GM23338 (cell line): ENCODE results near the gene BCL11B. TPM values are rescaled to one million over a fixed set of nuclear protein-coding genes. Genes with fewer than 3 reads are reported as not detected.

Experiments used
- ATAC-seq: fragments of 200-7000 bp; cut with Tn5 transposase; 3 replicates; pipeline ENCODE4 v1.9.1; 2020
- DNase-seq: peaks from one replicate; pipeline ENCODE4 v3.0.0-alpha.2; 2015; ENCODE audit warnings: low spot score
- H2AFZ ChIP-seq: fragments of 200-600 bp; sonication (generic); 2 replicates; pipeline ENCODE4 v1.8.0; 2016; ENCODE audit warnings: antibody characterized with exemption, mild to moderate bottlenecking, moderate library complexity
- H3F3A ChIP-seq: fragments of 200-600 bp; sonication (generic); replicated peaks from 2 replicates; pipeline ENCODE4 v1.8.0; 2017; ENCODE audit warnings: antibody characterized with exemption, mixed run types, low read depth
- H3K27ac ChIP-seq: fragments of 200-600 bp; sonication (generic); 2 replicates; pipeline ENCODE4 v1.6.1; 2016; ENCODE audit warnings: low read depth
- H3K27me3 ChIP-seq: fragments of 200-600 bp; sonication (generic); 2 replicates; pipeline ENCODE4 v1.8.0; 2016; ENCODE audit warnings: mild to moderate bottlenecking, mixed run types, moderate library complexity; ENCODE audit not compliant: insufficient read depth
- H3K36me3 ChIP-seq: fragments of 200-600 bp; sonication (generic); 2 replicates; pipeline ENCODE4 v1.8.0; 2016; ENCODE audit warnings: mild to moderate bottlenecking; ENCODE audit not compliant: insufficient read depth
- H3K4me1 ChIP-seq: fragments of 200-600 bp; sonication (generic); 2 replicates; pipeline ENCODE4 v1.8.0; 2016; ENCODE audit warnings: mild to moderate bottlenecking, moderate library complexity; ENCODE audit not compliant: insufficient read depth
- H3K4me2 ChIP-seq: fragments of 200-600 bp; sonication (generic); 2 replicates; pipeline ENCODE4 v1.7.1; 2017; ENCODE audit warnings: mixed run types
- H3K4me3 ChIP-seq: fragments of 200-600 bp; sonication (generic); 2 replicates; pipeline ENCODE4 v1.6.1; 2016; ENCODE audit warnings: mixed run types
- H3K79me2 ChIP-seq: fragments of 200-600 bp; sonication (generic); replicated peaks from 2 replicates; pipeline ENCODE4 v1.8.0; 2017; ENCODE audit warnings: mild to moderate bottlenecking; ENCODE audit not compliant: insufficient read depth
- H3K9me2 ChIP-seq: fragments of 200-600 bp; sonication (generic); 2 replicates; pipeline ENCODE4 v1.8.0; 2017; ENCODE audit not compliant: insufficient read depth
- H4K20me1 ChIP-seq: fragments of 200-600 bp; sonication (generic); replicated peaks from 2 replicates; pipeline ENCODE4 v1.8.0; 2017; ENCODE audit warnings: mild to moderate bottlenecking; ENCODE audit not compliant: insufficient read depth
- H3K27ac Mint-ChIP-seq: 2 replicates; pipeline ENCODE4 v1.8.0; 2020; ENCODE audit warnings: inconsistent platforms, mild to moderate bottlenecking, moderate library complexity, mixed read lengths
- H3K27me3 Mint-ChIP-seq: 3 replicates; pipeline ENCODE4 v1.8.0; 2022; ENCODE audit warnings: low read depth, mild to moderate bottlenecking, moderate library complexity, mixed read lengths, inconsistent platforms; ENCODE audit not compliant: insufficient read depth, poor library complexity
- H3K36me3 Mint-ChIP-seq: 3 replicates; pipeline ENCODE4 v1.8.0; 2021; ENCODE audit warnings: low read depth, mild to moderate bottlenecking, inconsistent platforms, moderate library complexity, mixed read lengths
- H3K4me1 Mint-ChIP-seq: 3 replicates; pipeline ENCODE4 v1.8.0; 2020; ENCODE audit warnings: mild to moderate bottlenecking, inconsistent platforms, mixed read lengths
- H3K4me3 Mint-ChIP-seq: 3 replicates; pipeline ENCODE4 v1.8.0; 2021; ENCODE audit warnings: moderate library complexity, mild to moderate bottlenecking, inconsistent platforms, mixed read lengths
- H3K9me3 Mint-ChIP-seq: 3 replicates; pipeline ENCODE4 v1.8.0; 2020; ENCODE audit warnings: moderate library complexity, mild to moderate bottlenecking, inconsistent platforms, mixed read lengths
- EZH2 ChIP-seq: fragments of 200-600 bp; sonication (generic); IDR thresholded peaks from one replicate; pipeline ENCODE4 v1.8.0; 2017; ENCODE audit warnings: antibody characterized with exemption, mild to moderate bottlenecking, low read depth; ENCODE audit not compliant: unreplicated experiment
- EZH2phosphoT487 ChIP-seq: fragments of 200-600 bp; sonication (generic); IDR thresholded peaks from one replicate; pipeline ENCODE4 v1.8.1; 2018; ENCODE audit warnings: antibody characterized with exemption; ENCODE audit not compliant: unreplicated experiment
- NANOG ChIP-seq: IDR thresholded peaks from 2 replicates; pipeline ENCODE4 v1.6.1; 2016; ENCODE audit warnings: antibody characterized with exemption, borderline replicate concordance
- STAT1 ChIP-seq: IDR thresholded peaks from one replicate; pipeline ENCODE4 v1.6.1; 2016; ENCODE audit warnings: antibody characterized with exemption; ENCODE audit not compliant: unreplicated experiment
- ZNF331 ChIP-seq: fragments of 250-450 bp; sonication (Bioruptor Pico); IDR thresholded peaks from 2 replicates; pipeline ENCODE4 v1.5.0; 2020; ENCODE audit warnings: low read depth, mild to moderate bottlenecking, moderate library complexity
- polyA plus RNA-seq: library from polyadenylated mRNA; unstranded; fragments of >200 nt; fragmentation: Nextera tagmentation; extraction: Ambion mirVana; gene quantifications from 2 replicates; pipeline ENCODE4 v1.2.1, GENCODE V29; 2016
- total RNA-seq: library from RNA; depleted of rRNA; stranded (reverse); fragments of >200 nt; shearing (Covaris generic); gene quantifications from 2 replicates; pipeline ENCODE4 v1.2.3, GENCODE V29; 2014; rRNA removed

The BCL11B gene
- total and polyA plus RNA-seq, 2 experiments from 2014 or later: 2.4 to 6.7 TPM

DNA sequence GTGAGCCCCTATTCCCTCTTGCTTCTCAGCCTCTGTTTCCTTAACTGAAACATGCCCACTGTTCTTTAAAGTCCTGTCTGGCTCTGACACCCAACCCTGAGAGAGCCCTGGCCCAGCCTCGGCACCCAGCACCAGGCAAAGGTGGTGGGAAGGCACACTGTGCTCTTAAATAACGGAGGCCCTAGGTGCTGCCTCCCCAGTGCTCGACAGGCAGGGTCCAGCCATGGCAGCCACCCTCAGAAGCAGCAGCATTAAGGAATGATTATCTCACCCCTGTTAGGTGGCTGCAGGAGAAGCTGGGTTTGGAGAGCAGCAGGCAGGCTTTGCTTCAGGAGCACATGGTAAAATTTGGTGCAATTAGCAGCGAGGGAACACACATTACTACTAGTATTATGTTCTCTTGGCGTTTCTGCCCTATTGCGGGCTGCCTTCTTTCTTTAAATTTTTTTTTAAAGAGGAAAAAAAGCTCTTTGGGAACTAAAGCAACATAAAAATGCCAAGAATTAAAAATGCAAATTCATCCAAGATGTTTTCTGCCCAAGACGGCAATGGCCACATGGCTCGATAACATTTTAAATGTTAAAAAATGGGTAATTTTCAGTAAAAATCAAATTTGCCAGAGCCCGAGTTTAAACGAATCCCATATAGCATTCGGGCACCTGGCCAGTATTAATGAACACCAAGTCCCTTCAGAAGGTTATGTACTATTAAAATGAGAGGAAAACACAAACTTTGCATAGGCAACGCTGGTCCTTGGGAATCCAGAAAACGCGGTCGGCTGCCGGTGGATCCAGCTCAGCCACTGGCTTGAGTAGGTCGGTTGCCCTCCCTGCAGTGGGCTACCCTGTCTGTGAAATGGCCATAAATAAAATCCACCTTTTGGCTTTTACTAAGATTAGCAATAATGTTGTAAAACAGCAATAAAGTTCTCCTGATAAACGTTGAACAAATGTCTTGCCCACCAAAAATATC lies 152.2 kb downstream of the BCL11B start:
- no peak overlapping the region for H3K27ac Mint-ChIP-seq

More for the DNA sequence above, 152.2 kb downstream of the BCL11B start:
- ATAC-seq: no peak
- H3K4me1 Mint-ChIP-seq: peaks cover 15% of the 10 kb centered on the region
- H3K36me3 Mint-ChIP-seq: no peaks in the 10 kb centered on the region
- H3K9me3 Mint-ChIP-seq: no peaks in the 10 kb centered on the region
- H3K4me2 ChIP-seq: 0 out of 2 replicates have a peak overlapping the region, but pooled peaks have one; percentile 85
- no peak overlapping the region for H3K4me3 Mint-ChIP-seq
- H3K4me1 ChIP-seq: peaks cover 14% of the 10 kb centered on the region
- H3K27me3 Mint-ChIP-seq: peaks cover 7% of the 10 kb centered on the region
- no peak overlapping the region for H3K27ac ChIP-seq
- H3K9me2 ChIP-seq: no peaks in the 10 kb centered on the region
- no peak for TF ChIP-seq EZH2phosphoT487
- TF ChIP-seq EZH2: no peak
- TF ChIP-seq NANOG: no peak
- TF ChIP-seq ZNF331 (CRISPR knock-in tag): no peak
- no peak for TF ChIP-seq STAT1
- no peaks in the 10 kb centered on the region for H3K36me3 ChIP-seq
- H3F3A ChIP-seq: no peaks in the 10 kb centered on the region
- no peaks in the 10 kb centered on the region for H3K79me2 ChIP-seq
- H2AFZ ChIP-seq: peak overlapping the region; percentile 59; the same call in 1 of the 2 replicates
- no peak overlapping the region for H3K4me3 ChIP-seq
- no peaks in the 10 kb centered on the region for H4K20me1 ChIP-seq
- 0 out of 2 replicates have a peak, but pooled peaks cover 7% of the 10 kb centered on the region for H3K27me3 ChIP-seq
- no peak for DNase-seq

Other genes with a start within 250 kb of the BCL11B start
- gene SETD3, start 208.7 kb upstream of the BCL11B start, total RNA-seq: 68.0 and 76.2 TPM in 2 replicates
- 35.7 and 40.7 TPM in 2 replicates for gene SETD3, start 208.7 kb upstream of the BCL11B start, polyA plus RNA-seq
- gene CCNK, start 209.2 kb upstream of the BCL11B start, total RNA-seq: 54.0 and 63.4 TPM in 2 replicates
- gene CCNK, start 209.2 kb upstream of the BCL11B start, polyA plus RNA-seq: 57.8 and 60.6 TPM in 2 replicates